BLaER1 (cell line): ENCODE measurements around the gene STK11.
"Not testable (repeated sequence)": the region's sequence is repeated elsewhere in the genome, so short reads cannot be mapped to it uniquely, and the experiment has no call there.

Experiments used
- H3K27ac ChIP-seq: shearing (Covaris generic); formaldehyde crosslinking; 2 replicates; pipeline ENCODE4 v1.8.1; 2022
- H3K27me3 ChIP-seq: shearing (Covaris generic); formaldehyde crosslinking; 2 replicates; pipeline ENCODE4 v1.8.1; 2022
- H3K36me3 ChIP-seq: shearing (Covaris generic); formaldehyde crosslinking; 2 replicates; pipeline ENCODE4 v1.8.1; 2022
- H3K4me1 ChIP-seq: shearing (Covaris generic); formaldehyde crosslinking; 2 replicates; pipeline ENCODE4 v1.8.1; 2022
- H3K4me2 ChIP-seq: shearing (Covaris generic); formaldehyde crosslinking; 2 replicates; pipeline ENCODE4 v1.8.1; 2022
- H3K4me3 ChIP-seq: shearing (Covaris generic); formaldehyde crosslinking; 2 replicates; pipeline ENCODE4 v1.8.1; 2022
- H3K9ac ChIP-seq: shearing (Covaris generic); formaldehyde crosslinking; 2 replicates; pipeline ENCODE4 v1.8.1; 2022
- H3K9me3 ChIP-seq: shearing (Covaris generic); formaldehyde crosslinking; 2 replicates; pipeline ENCODE4 v1.8.1; 2022
- H4K20me1 ChIP-seq: shearing (Covaris generic); formaldehyde crosslinking; 2 replicates; pipeline ENCODE4 v1.8.1; 2022
- Cebpa-rat ChIP-seq: shearing (Covaris generic); IDR thresholded peaks from 2 replicates; pipeline ENCODE4 v1.8.1; 2022

The STK11 gene

GRCh38 chr19:1206864-1207450, 1.4 kb downstream of the STK11 start:
- Histone ChIP-seq H3K4me3 (peak overlapping the region; percentile 98), H3K4me2 (peak overlapping the region; percentile 90), H3K27me3 (no peaks in the 10 kb centered on the region), H3K9ac (peak overlapping the region; percentile 97), H3K4me1 (peaks cover 69% of the 10 kb centered on the region), H3K27ac (peak overlapping the region; percentile 97), H3K36me3 (peaks cover 35% of the 10 kb centered on the region), H4K20me1 (peaks cover 59% of the 10 kb centered on the region), H3K9me3 (no peaks in the 10 kb centered on the region)
- no peak for TF ChIP-seq Cebpa-rat

- Histone ChIP-seq H3K9ac (peak overlapping the region; percentile 63), H3K4me1 (peaks cover 74% of the 10 kb centered on the region), H3K36me3 (peaks cover 43% of the 10 kb centered on the region), H4K20me1 (peaks cover 78% of the 10 kb centered on the region), H3K4me3 (peak overlapping the region; percentile 31; the same call in 1 of the 2 replicates), H3K4me2 (peak overlapping the region; percentile 90)
- not testable (repeated sequence) for H3K27me3 ChIP-seq, H3K27ac ChIP-seq, H3K9me3 ChIP-seq
Measured at GRCh38 chr19:1208830-1209229, 3.3 kb downstream of the STK11 start.

- Histone ChIP-seq H3K36me3 (peaks cover 54% of the 10 kb centered on the region), H3K4me2 (peak overlapping the region; percentile 90)
Measured at GRCh38 chr19:1210227-1210538, 4.6 kb downstream of the STK11 start.

GRCh38 chr19:1211494-1212234, 6.1 kb downstream of the STK11 start:
- H3K36me3 ChIP-seq = peaks cover 68% of the 10 kb centered on the region

More at GRCh38 chr19:1210227-1210538, 4.6 kb downstream of the STK11 start:
- TF ChIP-seq Cebpa-rat = no peak
- Histone ChIP-seq H3K9me3 (no peaks in the 10 kb centered on the region), H3K27ac (0 out of 2 replicates have a peak overlapping the region, but pooled peaks have one; percentile 30), H3K4me1 (peaks cover 74% of the 10 kb centered on the region), H4K20me1 (peaks cover 92% of the 10 kb centered on the region), H3K27me3 (no peaks in the 10 kb centered on the region), H3K4me3 (no peak overlapping the region), H3K9ac (peak overlapping the region; percentile 34; the same call in 1 of the 2 replicates)

GRCh38 chr19:1213391-1214286, 8.1 kb downstream of the STK11 start:
- H3K9me3 ChIP-seq = no peaks in the 10 kb centered on the region
- peaks cover 77% of the 10 kb centered on the region for H3K4me1 ChIP-seq
- H3K4me3 ChIP-seq = peak overlapping the region; percentile 33
- no peak for TF ChIP-seq Cebpa-rat
- H3K36me3 ChIP-seq = peaks cover 85% of the 10 kb centered on the region
- peaks cover 100% of the 10 kb centered on the region for H4K20me1 ChIP-seq
- peak overlapping the region; percentile 77 for H3K9ac ChIP-seq
- H3K4me2 ChIP-seq = peak overlapping the region; percentile 90
- H3K27ac ChIP-seq = peak overlapping the region; percentile 86
- no peaks in the 10 kb centered on the region for H3K27me3 ChIP-seq

More at GRCh38 chr19:1211494-1212234, 6.1 kb downstream of the STK11 start:
- no peak overlapping the region for H3K4me3 ChIP-seq
- H4K20me1 ChIP-seq = peaks cover 100% of the 10 kb centered on the region
- H3K9me3 ChIP-seq = no peaks in the 10 kb centered on the region
- H3K4me2 ChIP-seq = peak overlapping the region; percentile 90
- no peak for TF ChIP-seq Cebpa-rat
- no peaks in the 10 kb centered on the region for H3K27me3 ChIP-seq
- peaks cover 77% of the 10 kb centered on the region for H3K4me1 ChIP-seq
- H3K27ac ChIP-seq = peak overlapping the region; percentile 60
- H3K9ac ChIP-seq = 0 out of 2 replicates have a peak overlapping the region, but pooled peaks have one; percentile 41

- H3K27me3 ChIP-seq = no peaks in the 10 kb centered on the region
- TF ChIP-seq Cebpa-rat = no peak
- peaks cover 74% of the 10 kb centered on the region for H3K4me1 ChIP-seq
- H3K4me3 ChIP-seq = peak overlapping the region; percentile 33; the same call in 1 of the 2 replicates
- H3K27ac ChIP-seq = peak overlapping the region; percentile 86
- peaks cover 98% of the 10 kb centered on the region for H4K20me1 ChIP-seq
- peak overlapping the region; percentile 77 for H3K9ac ChIP-seq
- H3K4me2 ChIP-seq = peak overlapping the region; percentile 90
- H3K36me3 ChIP-seq = peaks cover 82% of the 10 kb centered on the region
- H3K9me3 ChIP-seq = no peaks in the 10 kb centered on the region
Measured at GRCh38 chr19:1214299-1214861, 8.8 kb downstream of the STK11 start.

GRCh38 chr19:1214862-1215731, 9.5 kb downstream of the STK11 start:
- H3K9ac ChIP-seq = peak overlapping the region; percentile 77

GRCh38 chr19:1216756-1217155, 11.2 kb downstream of the STK11 start:
- no peak for TF ChIP-seq Cebpa-rat
- H3K9ac ChIP-seq = no peak overlapping the region
- H3K27me3 ChIP-seq = no peaks in the 10 kb centered on the region
- peaks cover 98% of the 10 kb centered on the region for H4K20me1 ChIP-seq
- peaks cover 52% of the 10 kb centered on the region for H3K4me1 ChIP-seq
- no peak overlapping the region for H3K27ac ChIP-seq
- H3K4me3 ChIP-seq = no peak overlapping the region
- no peaks in the 10 kb centered on the region for H3K9me3 ChIP-seq
- peaks cover 82% of the 10 kb centered on the region for H3K36me3 ChIP-seq
- H3K4me2 ChIP-seq = no peak overlapping the region

More at GRCh38 chr19:1214862-1215731, 9.5 kb downstream of the STK11 start:
- Histone ChIP-seq H3K4me2 (peak overlapping the region; percentile 90), H3K9me3 (no peaks in the 10 kb centered on the region), H3K4me1 (peaks cover 67% of the 10 kb centered on the region), H3K36me3 (peaks cover 82% of the 10 kb centered on the region), H3K27me3 (no peaks in the 10 kb centered on the region), H3K27ac (peak overlapping the region; percentile 86), H4K20me1 (peaks cover 98% of the 10 kb centered on the region), H3K4me3 (no peak overlapping the region)
- TF ChIP-seq Cebpa-rat = no peak
